Stimulated activated CD4-positive, alpha-beta T cell treated with anti-CD3 and anti-CD28 coated beads, Interleukin-2, amount 100 ng/mL, for 24 hours (primary cell): Measurements from ENCODE around the gene DOK7.
"Not testable (repeated sequence)": the region's sequence is repeated elsewhere in the genome, so short reads cannot be mapped to it uniquely, and the experiment has no call there.

Experiments
- DNase-seq, 2 donors: peaks; one replicate each; pipeline ENCODE4 v3.0.0-alpha.2; 2020

Gene DOK7

DNA sequence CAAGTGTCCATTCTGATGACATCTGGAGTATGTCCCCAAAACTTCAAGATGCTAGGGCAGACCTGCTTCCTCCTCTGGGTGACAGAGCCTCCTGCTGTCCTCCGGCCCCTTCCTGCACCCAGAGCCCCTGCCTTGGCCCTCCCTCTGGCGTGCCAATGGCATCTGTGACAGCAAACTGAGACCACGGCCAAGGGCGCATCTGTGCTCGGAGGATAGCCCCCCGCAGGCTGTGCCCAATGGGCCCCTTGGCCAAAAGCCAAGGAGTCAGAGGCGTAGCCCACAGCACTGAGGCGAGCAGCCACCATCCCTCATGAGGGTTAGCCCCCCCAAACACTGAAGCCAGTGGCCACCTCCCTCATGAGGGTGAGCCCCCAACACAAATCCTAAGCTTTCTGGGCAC lies 61.2 kb downstream of the DOK7 start:
- DNase-seq = no peak

GRCh38 chr4:3524920-3525319 lies 61.8 kb downstream of the DOK7 start:
- DNase-seq = no peak

GRCh38 chr4:3525532-3526430 lies 62.7 kb downstream of the DOK7 start:
- no peak for DNase-seq

- no peak for DNase-seq
Measured at GRCh38 chr4:3526456-3526855, 63.4 kb downstream of the DOK7 start.

GRCh38 chr4:3527101-3527913 lies 64.2 kb downstream of the DOK7 start:
- DNase-seq = no peak

DNA sequence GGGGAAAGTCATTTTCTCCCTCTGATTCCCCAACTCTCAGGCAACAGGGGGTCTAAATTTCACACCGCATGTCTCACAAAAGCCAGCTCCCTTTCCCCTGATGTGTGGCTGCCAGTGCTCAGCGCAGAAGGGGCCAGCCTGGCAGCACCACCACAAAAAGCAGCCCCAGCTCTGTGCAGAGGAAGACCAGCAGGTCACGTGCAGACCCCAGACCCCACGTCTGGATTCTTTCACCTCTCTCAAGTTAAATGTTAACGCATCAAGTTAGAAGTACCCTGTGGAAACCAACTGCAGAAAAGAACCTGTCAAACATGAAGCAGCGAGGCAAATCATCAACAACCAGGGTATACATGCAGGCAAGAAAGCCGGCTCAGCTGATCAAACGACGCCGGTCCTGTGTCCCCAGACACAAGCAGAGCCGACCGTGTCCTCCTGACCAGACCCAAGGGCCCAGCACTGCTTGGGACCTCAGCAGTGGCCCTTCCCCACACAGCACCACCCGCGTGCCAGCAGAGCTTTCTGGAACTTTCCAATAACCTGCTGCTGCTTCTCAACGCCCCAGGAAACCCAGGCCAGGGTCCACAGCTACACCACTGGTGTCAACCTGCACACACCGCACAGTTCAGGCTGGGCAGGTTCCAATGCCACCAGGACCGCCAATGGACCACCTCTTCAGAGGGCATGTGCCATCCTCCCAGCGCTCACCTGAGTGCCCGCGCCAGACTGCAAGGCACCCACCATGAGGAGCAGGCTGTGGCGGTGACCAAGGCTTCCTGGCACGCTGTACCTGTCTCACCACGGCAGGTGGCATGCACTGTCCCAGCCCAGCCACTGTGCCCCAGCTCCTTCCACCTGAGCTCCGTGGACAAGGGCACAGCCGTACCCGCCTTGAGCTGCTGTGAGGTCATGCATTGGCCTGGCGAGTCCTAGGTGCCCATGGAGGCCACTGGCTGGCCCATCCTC lies 65.1 kb downstream of the DOK7 start:
- no peak for DNase-seq

DNA sequence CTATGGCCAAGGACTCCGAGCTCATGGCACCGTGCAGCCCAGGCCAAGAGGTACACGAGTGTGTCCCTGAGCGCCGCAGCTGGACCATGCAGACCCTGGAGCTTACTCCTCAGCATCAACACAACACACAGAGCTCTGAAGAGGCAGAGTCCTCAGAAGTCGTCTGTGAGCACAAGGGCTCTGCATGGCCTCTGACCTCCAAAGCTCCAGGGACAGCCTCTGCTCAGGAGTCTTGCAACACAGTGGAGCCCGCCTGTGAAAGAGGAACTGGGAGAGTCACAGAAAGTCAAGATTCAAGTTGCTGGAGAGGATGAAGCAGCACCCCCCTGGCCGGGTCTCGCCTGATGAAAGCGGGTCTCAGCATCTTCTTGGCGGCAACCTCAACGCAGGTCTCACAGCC lies 66.3 kb downstream of the DOK7 start:
- DNase-seq = no peak

- DNase-seq = no peak
Measured at GRCh38 chr4:3530051-3530450, 66.9 kb downstream of the DOK7 start.

DNA sequence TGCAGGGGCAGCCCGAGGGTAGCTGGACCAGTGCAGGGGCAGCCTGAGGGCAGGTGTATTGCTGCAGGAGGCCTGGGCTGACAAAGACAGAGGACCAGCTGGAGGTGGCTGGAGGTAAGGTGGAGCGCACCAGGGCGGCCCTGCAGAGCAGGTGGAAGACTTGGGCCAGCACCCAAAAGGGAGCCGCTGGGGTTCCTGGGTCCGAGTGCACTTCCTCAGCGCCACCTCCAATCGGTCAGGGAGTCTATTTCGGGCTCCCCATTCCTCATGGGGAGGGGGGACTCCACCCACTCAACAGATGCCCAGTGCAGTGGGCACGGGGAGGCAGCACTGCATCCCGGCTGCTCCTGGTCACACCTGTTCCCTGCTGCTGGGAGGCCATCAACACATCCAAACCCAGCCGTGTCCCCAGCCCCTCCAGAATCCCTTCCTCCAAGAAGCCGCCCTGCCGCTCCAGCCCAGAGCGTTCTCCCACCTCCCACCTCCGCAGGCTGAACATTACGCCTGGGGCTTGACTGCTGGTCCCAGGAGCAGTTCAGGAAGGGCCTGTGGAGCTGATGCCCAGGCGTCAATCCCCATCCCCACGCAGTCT lies 67.7 kb downstream of the DOK7 start:
- DNase-seq = no peak

- no peak for DNase-seq
Measured at GRCh38 chr4:3531318-3531878, 68.3 kb downstream of the DOK7 start.

GRCh38 chr4:3531879-3532750 lies 69.0 kb downstream of the DOK7 start, which contains the start of gene LRPAP1:
TSS of gene LRPAP1 (minus strand) at chr4:3532422. CDS start at chr4:3532412, 10 bp downstream.
- peak; percentile 88 to 90 for DNase-seq

- DNase-seq = no peak
Measured at GRCh38 chr4:3532751-3533422, 69.8 kb downstream of the DOK7 start.

GRCh38 chr4:3533423-3533820 lies 70.3 kb downstream of the DOK7 start:
- DNase-seq = no peak

GRCh38 chr4:3535812-3536211 lies 72.7 kb downstream of the DOK7 start:
- DNase-seq = not testable (repeated sequence)

- DNase-seq = not testable (repeated sequence)
Measured at GRCh38 chr4:3538906-3539305, 75.8 kb downstream of the DOK7 start.

GRCh38 chr4:3543415-3543814 lies 80.3 kb downstream of the DOK7 start:
- not testable (repeated sequence) for DNase-seq
